OCI-LY7 (cell line): ENCODE results near the gene SPINK4. TPM values are rescaled to one million over a fixed set of nuclear protein-coding genes. Genes with fewer than 3 reads are reported as not detected.

Experiments
- BruUV-seq: library from RNA; stranded (reverse); fragments of 400-500 nt; replicated peaks from 2 replicates; lab custom pipeline; 2021; lab: Mats Ljungman, UMichigan
- CTCF ChIA-PET: fragments of 300-600 bp; sonication (Branson Sonifier 250); formaldehyde crosslinking; loops from one replicate; lab custom pipeline; 2022; ENCODE audit warnings: antibody characterized with exemption; ENCODE audit not compliant: unreplicated experiment; lab: Charles Lee
- POLR2A ChIA-PET: fragments of 300-600 bp; sonication (Branson Sonifier 250); formaldehyde crosslinking; loops from one replicate; lab custom pipeline; 2022; ENCODE audit warnings: antibody characterized with exemption; lab: Charles Lee
- DNase-seq: peaks from one replicate; pipeline ENCODE4 v3.0.0-alpha.2; 2015; ENCODE audit warnings: low spot score
- H2AFZ ChIP-seq: fragments of 200-600 bp; sonication (generic), shearing (Covaris generic); 2 replicates; pipeline ENCODE4 v1.6.1; 2014; ENCODE audit warnings: mild to moderate bottlenecking, antibody characterized with exemption, low read length, moderate library complexity
- H3K27ac ChIP-seq: fragments of 200-600 bp; sonication (generic); 2 replicates; pipeline ENCODE4 v1.5.1; 2014; ENCODE audit warnings: mixed run types, low read depth, mild to moderate bottlenecking, moderate library complexity, low read length, inconsistent platforms; ENCODE audit not compliant: poor library complexity, severe bottlenecking
- H3K36me3 ChIP-seq: fragments of 200-600 bp; sonication (generic); 2 replicates; pipeline ENCODE4 v1.6.1; 2014; ENCODE audit warnings: mild to moderate bottlenecking, antibody characterized with exemption, low read length, moderate library complexity, mixed read lengths; ENCODE audit not compliant: insufficient read depth
- H3K4me1 ChIP-seq: fragments of 200-600 bp; sonication (generic); 2 replicates; pipeline ENCODE4 v1.5.1; 2014; ENCODE audit warnings: mild to moderate bottlenecking, low read length; ENCODE audit not compliant: insufficient read depth, poor library complexity, severe bottlenecking
- H3K4me2 ChIP-seq: fragments of 200-600 bp; sonication (generic); 2 replicates; pipeline ENCODE4 v1.6.1; 2014; ENCODE audit warnings: mild to moderate bottlenecking, low read length
- H3K4me3 ChIP-seq: fragments of 200-600 bp; sonication (generic); 2 replicates; pipeline ENCODE4 v1.5.1; 2014; ENCODE audit warnings: mild to moderate bottlenecking, low read depth, low read length; ENCODE audit not compliant: poor library complexity, severe bottlenecking
- H3K79me2 ChIP-seq: fragments of 200-600 bp; sonication (generic); 2 replicates; pipeline ENCODE4 v1.6.1; 2016; ENCODE audit warnings: low read depth, mild to moderate bottlenecking, low read length, moderate library complexity, mixed read lengths; ENCODE audit not compliant: insufficient read depth
- H3K9me2 ChIP-seq: fragments of 200-600 bp; sonication (generic); 2 replicates; pipeline ENCODE4 v1.6.1; 2016; ENCODE audit warnings: mild to moderate bottlenecking, low read length, mixed read lengths; ENCODE audit not compliant: insufficient read depth
- H3K9me3 ChIP-seq: fragments of 200-600 bp; sonication (generic); 2 replicates; pipeline ENCODE4 v1.6.1; 2014; ENCODE audit warnings: mild to moderate bottlenecking, mixed run types, low read length, mixed read lengths
- H4K20me1 ChIP-seq: fragments of 200-600 bp; sonication (generic); 2 replicates; pipeline ENCODE4 v1.6.1; 2014; ENCODE audit warnings: mild to moderate bottlenecking, antibody characterized with exemption, low read length, moderate library complexity, mixed read lengths; ENCODE audit not compliant: insufficient read depth
- CTCF ChIP-seq: fragments of 200-600 bp; sonication (generic); conservative IDR thresholded peaks from 2 replicates; pipeline ENCODE4 v1.5.1; 2014; ENCODE audit warnings: mild to moderate bottlenecking, antibody characterized with exemption, low read length, moderate library complexity, mixed read lengths
- EZH2phosphoT487 ChIP-seq: fragments of 200-600 bp; sonication (generic); IDR thresholded peaks from 2 replicates; pipeline ENCODE4 v1.6.1; 2018; ENCODE audit warnings: low read depth, borderline replicate concordance, mild to moderate bottlenecking, mixed run types, antibody characterized with exemption, low read length, moderate library complexity, mixed read lengths
- intact Hi-C: fragments of 100-400 bp; cut with micrococcal nuclease; formaldehyde crosslinking; loops from one replicate; pipeline ENCODE4 v1.10.0; 2022; ENCODE audit not compliant: unreplicated experiment
- total RNA-seq, 2 experiments: library from RNA; depleted of rRNA in 1 of 2; stranded (reverse); fragments of >200 nt in 1 of 2; shearing (Covaris generic) in 1 of 2; gene quantifications; 2 replicates each; pipeline ENCODE4 v1.2.3, GENCODE V29; 2014 to 2022

The SPINK4 gene
- total RNA-seq, 2 experiments from 2014 or later = not detected

DNA sequence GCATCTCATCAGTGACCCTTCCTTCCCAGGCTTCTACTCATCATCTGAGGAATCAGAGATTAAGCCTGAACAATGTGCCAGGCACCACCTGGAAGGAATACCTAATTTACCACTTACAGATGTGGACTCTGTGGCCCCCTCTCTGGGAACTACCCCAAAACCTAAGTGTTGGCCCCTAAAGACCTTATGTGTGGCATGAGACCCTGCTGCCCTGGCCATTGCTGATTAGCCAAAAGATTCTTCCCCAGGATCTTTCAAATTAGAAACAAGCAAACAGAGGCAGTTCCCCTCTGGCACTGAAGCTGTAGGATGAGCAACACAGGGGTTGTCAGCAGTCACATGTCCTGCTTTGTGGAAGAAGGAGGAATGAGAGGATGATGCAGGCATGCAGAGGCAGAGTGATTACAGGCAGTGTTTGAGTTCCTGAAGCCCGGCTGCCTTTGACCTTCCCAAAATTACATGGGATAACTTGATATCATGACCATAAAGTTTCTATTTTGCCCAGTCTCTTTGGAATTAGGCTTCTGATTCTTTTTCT lies 10.6 kb downstream of the SPINK4 start:
- no peak for DNase-seq
- intact Hi-C loops = no loop called here
- ChIA-PET POLR2A (no interaction called here), CTCF (interaction anchor here (0.5 kb wide), 1 partner anchor 13 kb away, joined by 3 read pairs; no protein-coding TSS in a partner anchor)
- Histone ChIP-seq H3K27ac (peak overlapping the region; percentile 0), H3K36me3 (peaks cover 34% of the 10 kb centered on the region), H3K4me3 (no peak overlapping the region), H3K9me2 (no peaks in the 10 kb centered on the region), H3K79me2 (no peaks in the 10 kb centered on the region), H4K20me1 (no peaks in the 10 kb centered on the region), H3K9me3 (no peaks in the 10 kb centered on the region), H3K4me2 (peak overlapping the region; percentile 60; the same call in 1 of the 2 replicates), H3K4me1 (peaks cover 24% of the 10 kb centered on the region), H2AFZ (no peak overlapping the region)
- TF ChIP-seq CTCF = no peak
- TF ChIP-seq EZH2phosphoT487 = no peak
- no TSS peak for BruUV-seq

DNA sequence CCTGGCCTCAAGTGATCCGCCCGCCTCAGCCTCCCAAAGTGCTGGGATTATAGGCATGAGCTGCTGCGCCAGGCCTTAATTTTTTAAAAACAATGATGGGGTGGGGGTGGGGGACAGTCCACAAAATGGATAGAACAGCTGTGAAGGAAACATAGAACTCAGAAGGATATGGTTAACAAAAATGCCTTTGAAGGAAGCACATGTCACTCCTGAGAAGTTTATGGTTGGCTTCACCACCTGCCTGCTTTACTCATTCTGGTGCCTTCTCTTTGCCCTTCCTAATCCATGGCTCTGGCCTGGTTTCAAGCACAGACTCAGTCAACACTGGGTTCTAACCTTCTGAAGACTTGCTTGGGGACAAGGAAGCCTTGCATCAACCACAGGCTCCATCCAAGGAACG lies 14.2 kb downstream of the SPINK4 start:
- POLR2A ChIA-PET = interaction anchor here (0.6 to 1.2 kb wide), 3 partner anchors 9 to 706 kb away, joined by 3 to 5 read pairs (median 4); no protein-coding TSS in a partner anchor

More for the DNA sequence above, 14.2 kb downstream of the SPINK4 start:
- Histone ChIP-seq H3K4me3 (no peak overlapping the region), H3K79me2 (no peaks in the 10 kb centered on the region), H3K36me3 (peaks cover 70% of the 10 kb centered on the region), H3K27ac (no peak overlapping the region), H3K4me1 (peaks cover 15% of the 10 kb centered on the region), H4K20me1 (no peaks in the 10 kb centered on the region), H3K4me2 (no peak overlapping the region), H2AFZ (no peak overlapping the region), H3K9me3 (no peaks in the 10 kb centered on the region), H3K9me2 (no peaks in the 10 kb centered on the region)
- TF ChIP-seq CTCF (no peak), EZH2phosphoT487 (no peak)
- no TSS peak for BruUV-seq
- DNase-seq = no peak
- CTCF ChIA-PET = no interaction called here
- intact Hi-C loops = no loop called here
